Endothelial cell of umbilical vein (primary cell): ENCODE measurements around the gene DDX43. TPM values are rescaled to one million over a fixed set of nuclear protein-coding genes. Genes with fewer than 3 reads are reported as not detected.

Experiments used
- BruUV-seq: library from RNA; stranded (reverse); fragments of 400-500 nt; replicated peaks from 2 replicates; lab custom pipeline; 2021; lab: Mats Ljungman, UMichigan
- CTCF ChIA-PET: fragments of 300-600, 350-600 bp; sonication (Branson Sonifier 250); formaldehyde crosslinking; loops from one replicate; lab custom pipeline; 2021; ENCODE audit warnings: antibody characterized with exemption, inconsistent platforms; lab: Charles Lee
- POLR2A ChIA-PET: fragments of 300-600, 350-600 bp; sonication (Branson Sonifier 250); formaldehyde crosslinking; loops from one replicate; lab custom pipeline; 2021; ENCODE audit warnings: antibody characterized with exemption, inconsistent platforms; lab: Charles Lee
- DNase-seq: peaks from one replicate; pipeline ENCODE4 v3.0.0-alpha.2; 2011; ENCODE audit warnings: low read depth, low spot score
- FAIRE-seq: peaks from 2 replicates; lab custom pipeline; 2011; peaks lifted over from hg19 to GRCh38; lab: Jason Lieb, UNC
- H2AFZ ChIP-seq: 2 replicates; pipeline ENCODE4 v1.6.0; 2012; ENCODE audit warnings: low read depth, low read length, control low read depth, inconsistent platforms
- H3K27ac ChIP-seq: 2 replicates; pipeline ENCODE4 v1.5.1; 2011; ENCODE audit warnings: low read depth, mild to moderate bottlenecking, control low read depth, low read length, moderate library complexity; ENCODE audit not compliant: insufficient read depth
- H3K27me3 ChIP-seq, 2 experiments: 2 replicates each; pipeline versions ENCODE4 v1.6.0 to v1.6.1; 2011; ENCODE audit warnings: low read length in 2 of 2, mixed read lengths in 1 of 2; ENCODE audit not compliant: control insufficient read depth in 2 of 2, insufficient read depth in 2 of 2
- H3K36me3 ChIP-seq, 2 experiments: 2 replicates in 1 of 2; 3 replicates in 1 of 2; pipeline ENCODE4 v1.5.1; 2011; ENCODE audit warnings: low read length in 2 of 2, mild to moderate bottlenecking in 1 of 2, moderate library complexity in 1 of 2; ENCODE audit not compliant: control insufficient read depth in 2 of 2, insufficient read depth in 2 of 2; ENCODE audit errors: extremely low read depth in 1 of 2
- H3K4me1 ChIP-seq: 3 replicates; pipeline ENCODE4 v1.5.1; 2011; ENCODE audit warnings: mild to moderate bottlenecking, low read length; ENCODE audit not compliant: control insufficient read depth, insufficient read depth; ENCODE audit errors: extremely low read depth
- H3K4me2 ChIP-seq: 2 replicates; pipeline ENCODE4 v1.6.1; 2011; ENCODE audit warnings: low read length, control low read depth, mixed read lengths; ENCODE audit not compliant: insufficient read depth
- H3K4me3 ChIP-seq, 3 experiments: fragments of 200-600 bp in 1 of 3; sonication (generic), shearing (Covaris generic) in 1 of 3; replicated peaks in 1 of 3; 2 replicates each; pipeline ENCODE4 v1.5.1; 2011 to 2016; ENCODE audit warnings: control low read depth in 3 of 3, low read length in 3 of 3, mild to moderate bottlenecking in 2 of 3, inconsistent platforms in 1 of 3, low read depth in 1 of 3, moderate library complexity in 1 of 3; ENCODE audit not compliant: insufficient read depth in 1 of 3
- H3K79me2 ChIP-seq: 2 replicates; pipeline ENCODE4 v1.6.0; 2012; ENCODE audit warnings: low read length, inconsistent platforms; ENCODE audit not compliant: control insufficient read depth, insufficient read depth
- H3K9ac ChIP-seq: replicated peaks from 2 replicates; pipeline ENCODE3; 2011; ENCODE audit warnings: low read length, control low read depth; ENCODE audit not compliant: insufficient read depth; ENCODE audit errors: extremely low read depth
- H3K9me1 ChIP-seq: replicated peaks from 3 replicates; pipeline ENCODE4 v1.6.0; 2011; ENCODE audit warnings: mild to moderate bottlenecking, low read length; ENCODE audit not compliant: control insufficient read depth, insufficient read depth; ENCODE audit errors: extremely low read depth
- H3K9me3 ChIP-seq: replicated peaks from 2 replicates; pipeline ENCODE4 v1.5.1; 2012; ENCODE audit warnings: low read length, inconsistent platforms; ENCODE audit not compliant: control insufficient read depth, insufficient read depth
- H4K20me1 ChIP-seq: replicated peaks from 2 replicates; pipeline ENCODE3; 2011; ENCODE audit warnings: mild to moderate bottlenecking, low read length; ENCODE audit not compliant: control insufficient read depth, insufficient read depth; ENCODE audit errors: extremely low read depth
- CTCF ChIP-seq, 2 donors: IDR thresholded peaks; 1 replicate in 1 of 2; 2 replicates in 1 of 2; pipeline ENCODE4 v1.5.1; 2011; ENCODE audit warnings: low read length in 2 of 2, mild to moderate bottlenecking in 2 of 2, moderate library complexity in 2 of 2, control low read depth in 1 of 2, inconsistent platforms in 1 of 2, low read depth in 1 of 2; ENCODE audit not compliant: insufficient read depth in 1 of 2; ENCODE audit errors: extremely low read depth in 1 of 2
- EZH2 ChIP-seq: IDR thresholded peaks from 2 replicates; pipeline ENCODE4 v1.6.1; 2012; ENCODE audit warnings: borderline replicate concordance, low read depth, mild to moderate bottlenecking, moderate library complexity, low read length, inconsistent platforms; ENCODE audit not compliant: severe bottlenecking
- FOS ChIP-seq: IDR thresholded peaks from 2 replicates; pipeline ENCODE4 v1.6.1; 2011; ENCODE audit warnings: mild to moderate bottlenecking, low read length, moderate library complexity, borderline replicate concordance; ENCODE audit not compliant: insufficient read depth
- GATA2 ChIP-seq: IDR thresholded peaks from 2 replicates; pipeline ENCODE4 v1.7.0; 2011; ENCODE audit warnings: low read depth, mild to moderate bottlenecking, moderate library complexity, mixed read lengths, low read length; ENCODE audit not compliant: insufficient read length, insufficient read depth
- JUN ChIP-seq: IDR thresholded peaks from 2 replicates; pipeline ENCODE4 v1.6.1; 2011; ENCODE audit warnings: borderline replicate concordance, low read depth; ENCODE audit not compliant: insufficient read length, insufficient read depth
- MAX ChIP-seq: IDR thresholded peaks from 2 replicates; pipeline ENCODE4 v1.6.1; 2011; ENCODE audit not compliant: insufficient read depth, insufficient read length
- MYC ChIP-seq: IDR thresholded peaks from one replicate; pipeline ENCODE4 v1.6.1; 2011; ENCODE audit warnings: mild to moderate bottlenecking, low read depth, low read length
- POLR2A ChIP-seq: IDR thresholded peaks from 2 replicates; pipeline ENCODE4 v1.6.1; 2012; ENCODE audit warnings: low read depth, mild to moderate bottlenecking, control low read depth, low read length
- POLR2AphosphoS5 ChIP-seq: IDR thresholded peaks from 2 replicates; pipeline ENCODE4 v1.6.1; 2012; ENCODE audit warnings: low read depth, mild to moderate bottlenecking, control low read depth, low read length, moderate library complexity; ENCODE audit not compliant: insufficient read depth
- dilution Hi-C: fragments of 300-500 bp; cut with MboI; formaldehyde crosslinking; loops from one replicate; pipeline ENCODE4 v1.15.0; 2019; ENCODE audit warnings: low sequenced_read_pairs; ENCODE audit not compliant: extremely low pct_ligation_motif_present
- intact Hi-C: fragments of 100-400 bp; cut with micrococcal nuclease; formaldehyde crosslinking; loops from one replicate; pipeline ENCODE4 v1.10.0; 2022
- polyA plus RNA-seq, 4 experiments: library from polyadenylated mRNA; depleted of rRNA in 3 of 4; stranded (reverse) in 3 of 4; unstranded in 1 of 4; fragments of >200 nt; gene quantifications; 2 replicates each; pipeline versions ENCODE4 v1.2.1 to v1.2.3, GENCODE V29; 2011 to 2012; ENCODE audit warnings: missing spikeins in 1 of 4
- total RNA-seq: library from RNA; stranded (reverse); gene quantifications from 2 replicates; pipeline ENCODE4 v1.2.3, GENCODE V29; 2021

The DDX43 gene
- total and polyA plus RNA-seq, 2 donors (not counting 3 experiments of a cell fraction or from before 2014, with no cell fraction given) = 0.95 to 1.2 TPM

- Histone ChIP-seq H3K9me1 (no peaks in the 10 kb centered on the region), H3K4me1 (no peaks in the 10 kb centered on the region), H2AFZ (no peak overlapping the region), H3K4me3 (no peak overlapping the region), H3K27ac (no peak overlapping the region), H4K20me1 (no peaks in the 10 kb centered on the region), H3K9me3 (no peaks in the 10 kb centered on the region), H3K27me3 (no peaks in the 10 kb centered on the region), H3K79me2 (no peaks in the 10 kb centered on the region), H3K9ac (no peak overlapping the region), H3K4me2 (no peak overlapping the region), H3K36me3 (no peaks in the 10 kb centered on the region)
- intact Hi-C loops = no loop called here
- dilution Hi-C loops = no loop called here
- ChIA-PET CTCF (interaction anchor here (1.2 kb wide), 1 partner anchor 20 kb away, joined by 4 read pairs; no protein-coding TSS in a partner anchor), POLR2A (no interaction called here)
- TF ChIP-seq CTCF (IDR thresholded peaks at IDR 0.05; ENCODE audit: extremely low read depth in 1 of 2, insufficient read depth in 1 of 2, low read depth in 1 of 2, low read length in 2 of 2) (no peak), GATA2 (no peak), POLR2AphosphoS5 (no peak)
- no peak for DNase-seq
- no TSS peak for BruUV-seq
- FAIRE-seq = no peak
These were observed 26.0 kb upstream of the DDX43 start for GRCh38 chr6:73368675-73369074.

- Histone ChIP-seq H3K36me3 (no peaks in the 10 kb centered on the region), H3K9me3 (no peaks in the 10 kb centered on the region), H3K9ac (no peak overlapping the region), H3K4me3 (no peak overlapping the region), H3K27me3 (no peaks in the 10 kb centered on the region), H3K4me2 (no peak overlapping the region), H2AFZ (no peak overlapping the region), H4K20me1 (no peaks in the 10 kb centered on the region), H3K4me1 (no peaks in the 10 kb centered on the region), H3K27ac (no peak overlapping the region), H3K79me2 (no peaks in the 10 kb centered on the region), H3K9me1 (no peaks in the 10 kb centered on the region)
- intact Hi-C loops = no loop called here
- DNase-seq (no peak), FAIRE-seq (no peak)
- CTCF ChIA-PET = interaction anchor here (1.2 kb wide), 1 partner anchor 20 kb away, joined by 4 read pairs; no protein-coding TSS in a partner anchor
- BruUV-seq = no TSS peak
- no peak for TF ChIP-seq POLR2A
- no peak for TF ChIP-seq CTCF (IDR thresholded peaks at IDR 0.05; ENCODE audit: extremely low read depth in 1 of 2, insufficient read depth in 1 of 2, low read depth in 1 of 2, low read length in 2 of 2)
- no peak for TF ChIP-seq FOS
- TF ChIP-seq POLR2AphosphoS5 = no peak
- TF ChIP-seq MYC = no peak
- no peak for TF ChIP-seq JUN
- TF ChIP-seq GATA2 = no peak
- TF ChIP-seq EZH2 = no peak
- no peak for TF ChIP-seq MAX
- dilution Hi-C loops = no loop called here
- POLR2A ChIA-PET = no interaction called here
These were observed 25.5 kb upstream of the DDX43 start for GRCh38 chr6:73369157-73369556.
